ENCODE data around the gene SERPINE1. TPM values are rescaled to one million over a fixed set of nuclear protein-coding genes. Genes with fewer than 3 reads are reported as not detected.

The SERPINE1 gene
- total RNA-seq, 1 experiment from 2014 or later: 42.4 TPM

GRCh38 chr7:101164071-101164840 lies 37.4 kb downstream of the SERPINE1 start:
- DNase-seq (ENCODE audit: low read depth): peak; percentile 69
- in situ Hi-C loops (cut with HindIII; ENCODE audit: low pct_unique_long_range_greater_than_20kb, low sequenced_read_pairs): no loop called here

GRCh38 chr7:101165075-101165957 lies 38.4 kb downstream of the SERPINE1 start, which contains the start of gene VGF:
Gene VGF (minus strand): TSS chr7:101165569. CDS start chr7:101164843, 726 bp downstream.
- peak; percentile 97 for DNase-seq (ENCODE audit: low read depth)
- in situ Hi-C loops (cut with HindIII; ENCODE audit: low pct_unique_long_range_greater_than_20kb, low sequenced_read_pairs): no loop called here

- in situ Hi-C loops (cut with HindIII; ENCODE audit: low pct_unique_long_range_greater_than_20kb, low sequenced_read_pairs): no loop called here
- no peak for DNase-seq (ENCODE audit: low read depth)
Observed at GRCh38 chr7:101165958-101166647, 39.2 kb downstream of the SERPINE1 start.

- in situ Hi-C loops (cut with HindIII; ENCODE audit: low pct_unique_long_range_greater_than_20kb, low sequenced_read_pairs): no loop called here
- no peak for DNase-seq (ENCODE audit: low read depth)
Observed at GRCh38 chr7:101166648-101166908, 39.7 kb downstream of the SERPINE1 start.

GRCh38 chr7:101166909-101167644 lies 40.2 kb downstream of the SERPINE1 start:
- no peak for DNase-seq (ENCODE audit: low read depth)
- in situ Hi-C loops (cut with HindIII; ENCODE audit: low pct_unique_long_range_greater_than_20kb, low sequenced_read_pairs): no loop called here

- DNase-seq (ENCODE audit: low read depth): no peak
- in situ Hi-C loops (cut with HindIII; ENCODE audit: low pct_unique_long_range_greater_than_20kb, low sequenced_read_pairs): no loop called here
Observed at GRCh38 chr7:101167645-101168411, 40.9 kb downstream of the SERPINE1 start.

- no peak for DNase-seq (ENCODE audit: low read depth)
Observed at GRCh38 chr7:101168412-101169049, 41.6 kb downstream of the SERPINE1 start.

GRCh38 chr7:101169110-101169837 lies 42.4 kb downstream of the SERPINE1 start:
- DNase-seq (ENCODE audit: low read depth): no peak
- in situ Hi-C loops (cut with HindIII; ENCODE audit: low pct_unique_long_range_greater_than_20kb, low sequenced_read_pairs): no loop called here

More at GRCh38 chr7:101168412-101169049, 41.6 kb downstream of the SERPINE1 start:
- in situ Hi-C loops (cut with HindIII; ENCODE audit: low pct_unique_long_range_greater_than_20kb, low sequenced_read_pairs): no loop called here

- peak; percentile 45 for DNase-seq (ENCODE audit: low read depth)
- in situ Hi-C loops (cut with HindIII; ENCODE audit: low pct_unique_long_range_greater_than_20kb, low sequenced_read_pairs): no loop called here
Observed at GRCh38 chr7:101169838-101170551, 43.1 kb downstream of the SERPINE1 start.

GRCh38 chr7:101170617-101171441 lies 43.9 kb downstream of the SERPINE1 start:
- in situ Hi-C loops (cut with HindIII; ENCODE audit: low pct_unique_long_range_greater_than_20kb, low sequenced_read_pairs): no loop called here
- DNase-seq (ENCODE audit: low read depth): no peak

GRCh38 chr7:101171442-101171837 lies 44.5 kb downstream of the SERPINE1 start:
- no peak for DNase-seq (ENCODE audit: low read depth)
- in situ Hi-C loops (cut with HindIII; ENCODE audit: low pct_unique_long_range_greater_than_20kb, low sequenced_read_pairs): no loop called here

- in situ Hi-C loops (cut with HindIII; ENCODE audit: low pct_unique_long_range_greater_than_20kb, low sequenced_read_pairs): no loop called here
- no peak for DNase-seq (ENCODE audit: low read depth)
Observed at GRCh38 chr7:101172005-101172853, 45.3 kb downstream of the SERPINE1 start.

GRCh38 chr7:101172854-101173751 lies 46.2 kb downstream of the SERPINE1 start:
- DNase-seq (ENCODE audit: low read depth): peak; percentile 80
- in situ Hi-C loops (cut with HindIII; ENCODE audit: low pct_unique_long_range_greater_than_20kb, low sequenced_read_pairs): no loop called here

Data from Caki2 (cell line).